ENCODE data around the gene VPS51.
"Not testable (repeated sequence)": the region's sequence is repeated elsewhere in the genome, so short reads cannot be mapped to it uniquely, and the experiment has no call there.

Gene VPS51

GRCh38 chr11:65134952-65135632 lies 39.1 kb downstream of the VPS51 start:
- peak; percentile 90 for DNase-seq (ENCODE audit: low read depth)

DNA sequence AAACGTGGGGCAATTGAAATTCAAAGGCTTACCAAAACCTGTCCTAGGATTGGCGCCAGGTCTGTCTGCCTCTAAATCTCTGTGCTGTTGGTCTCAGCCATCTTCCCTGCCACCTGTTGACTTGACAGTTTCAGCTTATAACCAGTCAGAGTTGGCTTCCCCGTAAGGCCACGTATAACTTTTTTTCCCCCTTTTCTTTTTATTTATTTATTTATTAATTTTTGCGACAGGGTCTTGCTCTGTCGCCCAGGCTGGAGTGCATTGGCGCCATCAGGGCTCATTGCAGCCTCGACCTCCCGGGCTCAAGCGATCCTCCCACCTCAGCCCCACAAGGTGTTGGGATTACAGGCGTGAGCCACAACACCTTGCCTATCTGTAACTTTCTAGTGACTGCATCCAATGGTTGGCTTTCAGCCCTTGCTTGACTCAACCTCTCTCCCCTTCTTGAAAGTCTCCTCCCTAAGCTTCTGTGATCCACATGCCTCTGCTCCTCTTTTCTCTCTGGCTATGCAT lies 39.7 kb downstream of the VPS51 start:
- DNase-seq (ENCODE audit: low read depth), result no peak

DNA sequence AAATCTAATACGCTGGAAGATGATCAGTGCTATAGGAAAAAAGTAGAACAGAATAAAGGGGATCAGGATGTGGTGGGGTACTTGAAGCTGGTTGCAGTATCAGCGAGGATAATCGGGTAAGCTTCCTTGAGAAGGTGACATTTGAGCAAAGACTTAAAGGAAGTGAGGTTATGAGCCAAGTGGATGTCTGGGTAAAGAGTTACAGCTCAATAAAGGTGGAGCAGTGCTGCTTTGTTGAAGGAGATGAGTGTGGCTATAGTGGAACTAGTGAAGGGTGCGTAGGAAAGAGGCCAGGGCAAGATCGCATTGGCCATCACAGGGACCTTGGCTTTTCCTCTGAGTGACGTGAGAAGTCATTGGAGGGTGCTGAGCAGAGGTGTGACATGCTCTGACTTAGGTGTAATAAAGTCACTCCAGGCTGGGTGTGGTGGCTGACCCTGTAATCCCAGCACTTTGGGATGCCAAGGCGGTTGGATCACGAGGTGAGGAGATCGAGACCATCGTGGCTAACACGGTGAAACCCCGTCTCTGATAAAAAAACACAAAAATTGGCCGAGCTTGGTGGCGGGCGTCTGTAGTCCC lies 40.6 kb downstream of the VPS51 start:
- DNase-seq (ENCODE audit: low read depth), result no peak

DNA sequence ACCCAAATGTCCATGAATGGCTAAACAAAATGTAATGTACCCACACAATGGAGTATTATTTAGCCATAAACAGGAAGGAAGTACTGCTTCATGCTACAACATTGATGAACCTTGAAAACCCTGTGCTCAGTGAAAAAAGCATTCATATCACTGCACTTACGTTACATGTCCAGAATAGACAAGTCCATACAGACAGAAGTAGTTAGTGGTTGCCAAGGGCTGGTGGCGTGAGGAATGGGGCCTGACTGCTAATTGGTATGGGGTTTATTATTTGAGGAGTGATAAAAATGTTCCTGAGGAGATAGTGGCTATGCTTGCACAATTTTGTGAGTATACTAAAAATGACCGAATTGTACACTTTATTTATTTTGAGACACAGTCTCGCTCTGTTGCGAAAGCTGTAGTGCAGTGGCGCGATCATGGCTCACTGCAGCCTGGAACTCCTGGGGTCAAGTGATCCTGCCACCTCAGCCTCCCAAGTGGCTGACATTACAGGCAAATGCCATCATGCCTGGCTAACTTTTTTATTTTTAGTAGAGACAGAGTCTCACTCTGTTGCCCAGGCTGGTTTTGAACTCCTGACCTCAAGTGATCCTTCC lies 46.0 kb downstream of the VPS51 start:
- DNase-seq (ENCODE audit: low read depth), result no peak

- DNase-seq (ENCODE audit: low read depth), result no peak
These were observed 51.5 kb downstream of the VPS51 start for GRCh38 chr11:65147352-65148075.

- DNase-seq (ENCODE audit: low read depth), result no peak
These were observed 52.6 kb downstream of the VPS51 start for GRCh38 chr11:65148657-65149056.

GRCh38 chr11:65150131-65150508 lies 54.1 kb downstream of the VPS51 start:
- not testable (repeated sequence) for DNase-seq (ENCODE audit: low read depth)

DNA sequence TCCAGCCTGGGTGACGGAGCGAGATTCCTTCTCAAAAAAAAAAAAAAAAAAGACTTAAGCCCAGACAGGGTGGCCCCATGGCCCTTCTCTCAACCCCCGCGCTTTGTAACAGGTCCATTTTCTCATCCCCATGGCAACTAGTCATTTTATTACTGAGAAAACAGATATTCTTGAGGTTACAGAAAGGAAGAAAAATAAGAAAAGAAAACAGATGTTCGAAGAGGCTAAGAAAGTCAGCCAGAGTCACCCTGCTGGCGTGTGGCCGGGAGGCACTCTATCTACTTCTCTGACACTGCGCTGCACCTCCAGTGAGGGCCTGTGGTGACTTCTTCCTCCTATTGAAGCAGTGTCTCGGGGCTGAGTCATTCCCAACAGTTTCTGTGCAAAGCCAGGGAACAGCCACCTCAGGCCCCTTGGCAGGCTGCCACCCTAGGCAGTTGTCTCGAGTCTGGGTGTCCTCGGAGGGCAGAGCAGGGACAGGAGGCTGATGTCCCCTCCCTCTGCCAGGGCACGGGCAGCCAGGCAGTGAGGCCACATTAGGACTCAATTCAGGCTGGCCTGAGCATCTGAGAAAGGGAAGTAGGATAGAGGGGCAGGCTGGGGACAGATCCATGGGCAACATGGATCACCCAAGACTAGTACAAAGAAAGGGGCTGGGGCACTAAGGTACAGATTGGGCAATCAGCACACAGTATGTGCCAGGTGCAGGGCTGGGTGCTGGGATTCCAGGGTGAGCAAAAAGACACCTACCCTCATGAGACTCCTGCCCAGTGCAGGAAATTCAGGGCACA lies 54.7 kb downstream of the VPS51 start:
- DNase-seq (ENCODE audit: low read depth), result peak; percentile 75

DNA sequence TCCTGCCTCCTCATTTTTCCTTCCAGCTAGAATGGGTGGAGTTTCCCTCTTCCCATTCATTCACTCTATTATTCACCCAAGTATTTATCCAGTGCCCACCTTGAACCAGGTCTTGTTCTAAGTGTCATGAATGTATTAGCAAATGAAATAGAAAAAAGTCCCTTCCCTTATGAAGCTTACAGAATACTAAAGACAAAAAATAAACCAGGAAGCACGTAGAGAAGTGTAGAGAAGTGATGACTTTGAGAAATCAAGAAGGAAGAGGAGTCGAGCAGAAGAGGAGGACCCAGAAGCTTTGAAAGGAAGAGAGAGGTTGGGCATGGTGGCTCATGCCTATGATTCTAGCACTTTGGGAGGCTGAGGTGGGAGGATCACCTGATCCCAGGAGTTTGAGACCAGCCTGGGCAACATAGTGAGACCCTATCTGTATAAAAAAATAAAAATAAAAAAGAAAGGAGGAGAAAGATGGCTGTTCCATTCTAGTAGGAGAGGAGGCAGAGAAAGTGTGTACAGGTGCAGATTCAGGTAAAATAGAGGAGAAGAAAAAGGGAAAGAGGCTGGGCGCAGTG lies 55.4 kb downstream of the VPS51 start:
- no peak for DNase-seq (ENCODE audit: low read depth)

DNA sequence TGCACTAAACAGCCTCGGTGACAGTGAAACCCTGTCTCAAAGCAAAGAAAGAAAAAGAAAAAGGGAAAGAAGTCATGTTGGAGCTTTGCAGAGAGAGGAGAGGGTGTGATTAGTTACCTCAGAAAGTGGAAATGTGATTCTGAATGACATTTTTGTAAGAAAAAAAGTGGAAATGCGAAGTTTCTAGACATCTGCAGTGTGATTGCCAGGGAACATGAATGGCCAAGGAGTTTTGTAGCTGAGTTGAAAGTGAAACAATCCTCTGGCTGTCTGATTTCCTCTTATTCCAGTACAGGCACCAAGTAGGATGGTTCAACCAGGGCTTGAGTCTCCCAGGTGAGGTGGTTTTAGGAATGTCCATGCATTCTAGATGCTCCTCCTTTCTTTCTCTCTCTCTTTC lies 56.1 kb downstream of the VPS51 start:
- no peak for DNase-seq (ENCODE audit: low read depth)

- DNase-seq (ENCODE audit: low read depth), result no peak
These were observed 60.2 kb downstream of the VPS51 start for GRCh38 chr11:65156256-65156655.

DNA sequence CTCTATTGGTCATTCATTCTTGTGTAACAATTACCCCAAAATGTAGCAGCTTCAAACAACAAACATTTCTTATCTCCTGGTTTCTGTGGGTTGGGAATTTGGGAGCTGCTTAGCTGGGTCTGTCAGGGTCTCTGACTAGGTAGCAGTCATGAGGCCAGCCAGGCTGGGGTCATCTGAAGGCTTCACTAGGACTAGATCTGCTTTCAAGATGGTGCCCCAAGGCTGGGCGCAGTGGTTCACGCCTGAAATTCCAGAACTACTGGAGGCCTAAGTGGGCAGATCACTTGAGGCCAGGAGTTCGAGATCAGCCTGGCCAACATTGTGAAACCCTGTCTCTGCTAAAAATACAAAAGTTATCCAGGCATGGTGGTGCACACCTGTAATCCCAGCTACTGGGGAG lies 60.9 kb downstream of the VPS51 start:
- DNase-seq (ENCODE audit: low read depth), result no peak

- no peak for DNase-seq (ENCODE audit: low read depth)
These were observed 61.3 kb downstream of the VPS51 start for GRCh38 chr11:65157336-65157735.

DNA sequence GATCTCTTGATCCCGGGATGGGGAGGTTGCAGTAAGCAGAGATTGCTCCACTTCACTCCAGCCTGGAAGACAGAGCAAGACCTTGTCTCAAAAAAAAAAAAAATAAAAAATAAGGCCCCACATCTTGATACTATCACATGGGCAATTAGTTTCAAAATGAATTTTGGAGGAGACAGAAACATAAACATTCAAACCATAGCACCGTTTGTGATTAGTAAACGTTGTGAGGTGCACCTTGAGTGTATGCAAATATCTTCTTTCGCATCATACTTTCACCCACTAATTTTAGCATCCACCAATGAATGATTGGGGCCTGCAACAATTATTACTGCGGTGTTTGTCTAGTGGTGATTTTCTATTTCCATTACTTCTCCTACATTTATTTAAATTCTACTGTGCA lies 63.0 kb downstream of the VPS51 start:
- no peak for DNase-seq (ENCODE audit: low read depth)

DNA sequence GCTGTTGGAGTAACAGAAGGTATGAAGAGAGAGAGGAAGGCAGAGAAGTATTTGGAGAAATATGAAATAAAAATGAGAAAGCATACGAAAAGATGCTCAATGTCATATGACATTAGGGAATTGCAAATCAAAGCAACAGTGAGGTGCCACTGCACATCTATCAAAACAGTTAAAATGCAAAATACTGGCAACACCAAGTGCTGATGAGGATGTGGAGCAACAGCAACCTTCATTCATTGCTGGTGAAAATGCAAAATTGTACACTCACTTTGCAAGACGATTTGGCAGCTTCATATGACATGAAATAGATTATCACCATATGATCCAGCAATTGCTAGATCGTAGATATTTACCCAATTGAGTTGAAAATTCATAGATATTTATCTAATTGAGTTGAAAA lies 64.6 kb downstream of the VPS51 start:
- no peak for DNase-seq (ENCODE audit: low read depth)
